K562 (cell line): ENCODE results near the gene RETSAT. TPM values are rescaled to one million over a fixed set of nuclear protein-coding genes. Genes with fewer than 3 reads are reported as not detected.

ENCODE experiments used
- ATF1 ChIP-seq, 2 experiments: fragments of 450-650 bp in 1 of 2; IDR thresholded peaks; 2 replicates each; pipeline ENCODE4 v1.6.1; 2016; ENCODE audit warnings: missing compliant biosample characterization in 1 of 2, missing genetic modification characterization in 1 of 2
- ATF7 ChIP-seq: fragments of 450-650 bp; IDR thresholded peaks from 2 replicates; pipeline ENCODE4 v1.7.1; 2014; ENCODE audit warnings: mild to moderate bottlenecking, moderate library complexity
- CTBP1 ChIP-seq: fragments of 450-650 bp; IDR thresholded peaks from 2 replicates; pipeline ENCODE4 v1.6.1; 2016; ENCODE audit warnings: borderline replicate concordance
- CXXC5 ChIP-seq: fragments of 250-450 bp; sonication (Bioruptor Pico); IDR thresholded peaks from 2 replicates; pipeline ENCODE4 v1.8.0; 2022; ENCODE audit warnings: inconsistent platforms, mild to moderate bottlenecking, moderate library complexity
- DPF2 ChIP-seq: fragments of 450-650 bp; IDR thresholded peaks from 2 replicates; pipeline ENCODE4 v1.6.1; 2016
- NBN ChIP-seq: fragments of 450-650 bp; IDR thresholded peaks from 2 replicates; pipeline ENCODE4 v1.6.1; 2016; ENCODE audit warnings: low read depth, mild to moderate bottlenecking
- NCOA1 ChIP-seq: fragments of 450-650 bp; IDR thresholded peaks from 2 replicates; pipeline ENCODE4 v1.6.1; 2016; ENCODE audit warnings: low read depth
- NFIC ChIP-seq: fragments of 450-650 bp; IDR thresholded peaks from 2 replicates; pipeline ENCODE4 v1.6.1; 2017; ENCODE audit warnings: mild to moderate bottlenecking, inconsistent platforms
- PPARD ChIP-seq: fragments of 250-450 bp; sonication (Bioruptor Pico); IDR thresholded peaks from 2 replicates; pipeline ENCODE4 v1.8.0; 2022; ENCODE audit warnings: inconsistent platforms, mild to moderate bottlenecking, moderate library complexity
- RAD21 ChIP-seq, 2 experiments: fragments of 250-450 bp in 1 of 2; fragments of 450-650 bp in 1 of 2; sonication (Bioruptor Pico) in 1 of 2; formaldehyde crosslinking in 1 of 2; IDR thresholded peaks in 1 of 2; conservative IDR thresholded peaks in 1 of 2; 2 replicates each; pipeline versions ENCODE4 v1.4.0 to v1.8.0; 2020 to 2022; ENCODE audit warnings: mild to moderate bottlenecking in 2 of 2, moderate library complexity in 1 of 2
- SAP30 ChIP-seq: fragments of 200-600 bp; sonication (generic); IDR thresholded peaks from 2 replicates; pipeline ENCODE4 v1.6.1; 2012; ENCODE audit warnings: borderline replicate concordance, low read depth, mild to moderate bottlenecking, moderate library complexity, low read length, control low read depth, inconsistent platforms; ENCODE audit not compliant: insufficient read depth, poor library complexity, severe bottlenecking
- SMARCA4 ChIP-seq: fragments of 450-650 bp; IDR thresholded peaks from 2 replicates; pipeline ENCODE4 v1.6.1; 2016
- SRSF7 ChIP-seq: fragments of 200-400 bp; formaldehyde crosslinking; optimal IDR thresholded peaks from 2 replicates; pipeline ENCODE3; 2017; ENCODE audit warnings: mild to moderate bottlenecking, low read depth, low read length
- TEAD4 ChIP-seq, 2 experiments: sonication (generic) in 1 of 2; formaldehyde crosslinking in 1 of 2; IDR thresholded peaks; 2 replicates each; pipeline versions ENCODE4 v1.6.1 to v1.8.0; 2012 to 2022; ENCODE audit warnings: borderline replicate concordance in 1 of 2, inconsistent platforms in 1 of 2, low read length in 1 of 2, mild to moderate bottlenecking in 1 of 2, missing genetic modification reagents in 1 of 2
- TFAP4 ChIP-seq: sonication (generic); formaldehyde crosslinking; IDR thresholded peaks from 2 replicates; pipeline ENCODE4 v1.8.0; 2022; ENCODE audit warnings: missing genetic modification reagents, mild to moderate bottlenecking, moderate library complexity, borderline replicate concordance
- polyA plus RNA-seq, 8 experiments: library from polyadenylated mRNA; depleted of rRNA in 4 of 8; stranded (reverse) in 5 of 8; unstranded in 3 of 8; fragments of >200 nt; fragmentation: Nextera tagmentation in 2 of 8; fragmentation: Illumina TruSeq in 1 of 8; extraction: Ambion mirVana in 2 of 8; extraction: Trizol in 1 of 8; gene quantifications; 2 replicates each; pipeline versions ENCODE4 v1.2.1 to v1.2.3, GENCODE V29; 2011 to 2014; ENCODE audit warnings: inconsistent platforms in 1 of 8, missing spikeins in 1 of 8
- total RNA-seq, 7 experiments: library from RNA; depleted of rRNA in 6 of 7; stranded (reverse); fragments of >200 nt in 6 of 7; fragmentation: Illumina TruSeq in 2 of 7; extraction: Trizol in 2 of 7; gene quantifications; 2 replicates each; pipeline versions ENCODE4 v1.2.1 to v1.2.3, GENCODE V29; 2011 to 2021; ENCODE audit warnings: low replicate concordance in 1 of 7
- TF ChIP-seq, protein P1 (sequence below): fragments of 450-650 bp; IDR thresholded peaks from 2 replicates; pipeline ENCODE4 v1.6.1; 2016
- TF ChIP-seq, protein P2 (sequence below), 2 experiments: fragments of 450-650 bp; IDR thresholded peaks; 2 replicates each; pipeline ENCODE4 v1.6.1; 2018; ENCODE audit warnings: mild to moderate bottlenecking in 2 of 2, low read depth in 1 of 2; ENCODE audit not compliant: partially characterized antibody in 2 of 2

Gene RETSAT
- total and polyA plus RNA-seq, 9 of the 15 experiments (the other 6 are each of a cell fraction or from before 2014, with no cell fraction given): 1.9 to 21.6 (median 16.5) TPM

- TF ChIP-seq SAP30 (peak; percentile 26), NCOA1 (no peak), CTBP1 (peak; percentile 86), ATF1 (CRISPR knock-in tag; IDR thresholded peaks at IDR 0.05) (no peak), ATF1 (tag; IDR thresholded peaks at IDR 0.05) (peak; percentile 34; the same call in 1 of the 2 replicates), PPARD (CRISPR knock-in tag) (no peak), RAD21 (CRISPR knock-in tag; conservative IDR thresholded peaks at IDR 0.05 in 1 of 2, IDR thresholded peaks at IDR 0.05 in 1 of 2) (no peak), CXXC5 (CRISPR knock-in tag) (peak; percentile 47; the same call in 1 of the 2 replicates), NBN (peak; percentile 69), TFAP4 (CRISPR knock-in tag) (0 out of 2 replicates have a peak, but pooled peaks have one; percentile 18), ATF7 (peak; percentile 61; the same call in 1 of the 2 replicates), TEAD4 (IDR thresholded peaks at IDR 0.05; ENCODE audit: low read length) (peak; percentile 71), TEAD4 (CRISPR knock-in tag; IDR thresholded peaks at IDR 0.05; ENCODE audit: borderline replicate concordance) (no peak), SRSF7 (no peak), NFIC (0 out of 2 replicates have a peak, but pooled peaks have one; percentile 4), DPF2 (peak; percentile 73), SMARCA4 (peak; percentile 55; the same call in 1 of the 2 replicates)
- TF ChIP-seq, protein P1, sequence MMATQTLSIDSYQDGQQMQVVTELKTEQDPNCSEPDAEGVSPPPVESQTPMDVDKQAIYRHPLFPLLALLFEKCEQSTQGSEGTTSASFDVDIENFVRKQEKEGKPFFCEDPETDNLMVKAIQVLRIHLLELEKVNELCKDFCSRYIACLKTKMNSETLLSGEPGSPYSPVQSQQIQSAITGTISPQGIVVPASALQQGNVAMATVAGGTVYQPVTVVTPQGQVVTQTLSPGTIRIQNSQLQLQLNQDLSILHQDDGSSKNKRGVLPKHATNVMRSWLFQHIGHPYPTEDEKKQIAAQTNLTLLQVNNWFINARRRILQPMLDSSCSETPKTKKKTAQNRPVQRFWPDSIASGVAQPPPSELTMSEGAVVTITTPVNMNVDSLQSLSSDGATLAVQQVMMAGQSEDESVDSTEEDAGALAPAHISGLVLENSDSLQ: peak; percentile 27; the same call in 1 of the 2 replicates
- TF ChIP-seq, protein P2, sequence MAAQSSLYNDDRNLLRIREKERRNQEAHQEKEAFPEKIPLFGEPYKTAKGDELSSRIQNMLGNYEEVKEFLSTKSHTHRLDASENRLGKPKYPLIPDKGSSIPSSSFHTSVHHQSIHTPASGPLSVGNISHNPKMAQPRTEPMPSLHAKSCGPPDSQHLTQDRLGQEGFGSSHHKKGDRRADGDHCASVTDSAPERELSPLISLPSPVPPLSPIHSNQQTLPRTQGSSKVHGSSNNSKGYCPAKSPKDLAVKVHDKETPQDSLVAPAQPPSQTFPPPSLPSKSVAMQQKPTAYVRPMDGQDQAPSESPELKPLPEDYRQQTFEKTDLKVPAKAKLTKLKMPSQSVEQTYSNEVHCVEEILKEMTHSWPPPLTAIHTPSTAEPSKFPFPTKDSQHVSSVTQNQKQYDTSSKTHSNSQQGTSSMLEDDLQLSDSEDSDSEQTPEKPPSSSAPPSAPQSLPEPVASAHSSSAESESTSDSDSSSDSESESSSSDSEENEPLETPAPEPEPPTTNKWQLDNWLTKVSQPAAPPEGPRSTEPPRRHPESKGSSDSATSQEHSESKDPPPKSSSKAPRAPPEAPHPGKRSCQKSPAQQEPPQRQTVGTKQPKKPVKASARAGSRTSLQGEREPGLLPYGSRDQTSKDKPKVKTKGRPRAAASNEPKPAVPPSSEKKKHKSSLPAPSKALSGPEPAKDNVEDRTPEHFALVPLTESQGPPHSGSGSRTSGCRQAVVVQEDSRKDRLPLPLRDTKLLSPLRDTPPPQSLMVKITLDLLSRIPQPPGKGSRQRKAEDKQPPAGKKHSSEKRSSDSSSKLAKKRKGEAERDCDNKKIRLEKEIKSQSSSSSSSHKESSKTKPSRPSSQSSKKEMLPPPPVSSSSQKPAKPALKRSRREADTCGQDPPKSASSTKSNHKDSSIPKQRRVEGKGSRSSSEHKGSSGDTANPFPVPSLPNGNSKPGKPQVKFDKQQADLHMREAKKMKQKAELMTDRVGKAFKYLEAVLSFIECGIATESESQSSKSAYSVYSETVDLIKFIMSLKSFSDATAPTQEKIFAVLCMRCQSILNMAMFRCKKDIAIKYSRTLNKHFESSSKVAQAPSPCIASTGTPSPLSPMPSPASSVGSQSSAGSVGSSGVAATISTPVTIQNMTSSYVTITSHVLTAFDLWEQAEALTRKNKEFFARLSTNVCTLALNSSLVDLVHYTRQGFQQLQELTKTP (IDR thresholded peaks at IDR 0.05; ENCODE audit: low read depth in 1 of 2, partially characterized antibody in 2 of 2): peak; percentile 22 to 24
Measured at GRCh38 chr2:85326406-85327159, 27.7 kb downstream of the RETSAT start (continued).
